NCI-H2107 (cell line): Measurements from ENCODE around the gene FAM241B.

Source experiments
- DNase-seq: peaks from one replicate; lab custom pipeline; 2025; lab: John Stamatoyannopoulos, UW

FAM241B gene

GRCh38 chr10:69666756-69667155 is 36.7 kb downstream of the FAM241B start:
- no peak for DNase-seq

GRCh38 chr10:69668721-69669120 is 38.7 kb downstream of the FAM241B start:
- no peak for DNase-seq

GRCh38 chr10:69669409-69669808 is 39.4 kb downstream of the FAM241B start:
- no peak for DNase-seq

- no peak for DNase-seq
Measured at GRCh38 chr10:69673521-69673920, 43.5 kb downstream of the FAM241B start.

- DNase-seq: no peak
Measured at GRCh38 chr10:69674786-69675185, 44.7 kb downstream of the FAM241B start.

- no peak for DNase-seq
Measured at GRCh38 chr10:69676301-69676700, 46.3 kb downstream of the FAM241B start.

GRCh38 chr10:69677985-69678654 is 48.1 kb downstream of the FAM241B start:
- no peak for DNase-seq

- no peak for DNase-seq
Measured at GRCh38 chr10:69679736-69680135, 49.7 kb downstream of the FAM241B start.

- no peak for DNase-seq
Measured at GRCh38 chr10:69680610-69681009, 50.6 kb downstream of the FAM241B start.

GRCh38 chr10:69681436-69681835 is 51.4 kb downstream of the FAM241B start:
- no peak for DNase-seq

GRCh38 chr10:69682955-69683474 is 53.0 kb downstream of the FAM241B start:
- DNase-seq: no peak
